A549 (cell line): ENCODE measurements around the gene P2RX6. TPM values are rescaled to one million over a fixed set of nuclear protein-coding genes. Genes with fewer than 3 reads are reported as not detected.

Experiments
- ATAC-seq, 2 experiments: fragments of 200-7000 bp in 1 of 2; fragments of >200 bp in 1 of 2; cut with Nextera tagmentation in 1 of 2; cut with Tn5 transposase in 1 of 2; 3 replicates each; pipeline versions ENCODE4 v1.8.0 to v1.9.1; 2018 to 2020; ENCODE audit warnings: mild to moderate bottlenecking in 1 of 2, moderate library complexity in 1 of 2
- CTCF ChIA-PET: fragments of 300-600 bp; sonication (Branson Sonifier 250); formaldehyde crosslinking; extraction: SDS; loops from one replicate; lab custom pipeline; 2021; ENCODE audit warnings: antibody characterized with exemption, inconsistent platforms; lab: Yijun Ruan, JAX
- POLR2A ChIA-PET: fragments of 350-600 bp; formaldehyde crosslinking; extraction: SDS; loops from one replicate; lab custom pipeline; 2021; ENCODE audit warnings: antibody characterized with exemption, inconsistent platforms; lab: Yijun Ruan, JAX
- DNase-seq, 2 experiments: peaks; one replicate each; pipeline versions ENCODE4 v3.0.0 to v3.0.0-alpha.2; 2011 to 2016; ENCODE audit warnings: low read depth in 1 of 2, low spot score in 1 of 2
- FAIRE-seq: peaks from 2 replicates; lab custom pipeline; 2011; peaks lifted over from hg19 to GRCh38; lab: Jason Lieb, UNC
- H3K27ac ChIP-seq, 2 experiments: fragments of >200 bp; sonication (Bioruptor Twin); formaldehyde crosslinking; 3 replicates each; pipeline ENCODE4 v1.5.1; 2016 to 2017
- H3K4me1 ChIP-seq: fragments of >200 bp; sonication (Bioruptor Twin); formaldehyde crosslinking; 3 replicates; pipeline ENCODE4 v1.6.1; 2016
- H3K4me2 ChIP-seq: fragments of >200 bp; sonication (Bioruptor Twin); formaldehyde crosslinking; 3 replicates; pipeline ENCODE4 v1.6.1; 2016
- H3K4me3 ChIP-seq: fragments of >200 bp; sonication (Bioruptor Twin); formaldehyde crosslinking; 3 replicates; pipeline ENCODE4 v1.5.1; 2016
- H3K9me3 ChIP-seq: fragments of >200 bp; sonication (Bioruptor Twin); formaldehyde crosslinking; 3 replicates; pipeline ENCODE4 v1.6.1; 2016
- CBX8 ChIP-seq: fragments of 200-600 bp; sonication (generic); IDR thresholded peaks from 2 replicates; pipeline ENCODE4 v1.6.1; 2016
- CHD2 ChIP-seq: fragments of 150-350 bp; IDR thresholded peaks from 2 replicates; pipeline ENCODE4 v1.6.1; 2014; ENCODE audit warnings: low read length; ENCODE audit not compliant: partially characterized antibody
- ESRRA ChIP-seq: fragments of 150-350 bp; IDR thresholded peaks from 2 replicates; pipeline ENCODE4 v1.6.1; 2014; ENCODE audit warnings: mild to moderate bottlenecking, low read length, borderline replicate concordance
- FOSB ChIP-seq: fragments of 250-450 bp; sonication (Bioruptor Pico); IDR thresholded peaks from 2 replicates; pipeline ENCODE4 v1.5.0; 2020; ENCODE audit warnings: mild to moderate bottlenecking, moderate library complexity
- HOXA7 ChIP-seq: fragments of 250-450 bp; sonication (Bioruptor Pico); IDR thresholded peaks from 2 replicates; pipeline ENCODE4 v1.5.0; 2020; ENCODE audit warnings: mild to moderate bottlenecking, moderate library complexity
- JUN ChIP-seq, 2 experiments: fragments of >200 bp; sonication (Bioruptor Twin); formaldehyde crosslinking; IDR thresholded peaks; 2 replicates in 1 of 2; 3 replicates in 1 of 2; pipeline ENCODE4 v1.6.1; 2016 to 2017
- KDM1A ChIP-seq: fragments of 200-600 bp; sonication (generic); IDR thresholded peaks from 2 replicates; pipeline ENCODE4 v1.6.1; 2016; ENCODE audit warnings: low read depth, mild to moderate bottlenecking
- MAX ChIP-seq: IDR thresholded peaks from 2 replicates; pipeline ENCODE4 v1.6.1; 2012
- MAZ ChIP-seq: fragments of 150-350 bp; IDR thresholded peaks from 2 replicates; pipeline ENCODE4 v1.6.1; 2014; ENCODE audit warnings: antibody characterized with exemption, low read depth, low read length, borderline replicate concordance
- MYC ChIP-seq: IDR thresholded peaks from 2 replicates; pipeline ENCODE4 v1.6.1; 2012; ENCODE audit warnings: mild to moderate bottlenecking, inconsistent platforms, low read length, improper control_type of control experiment, borderline replicate concordance
- NFE2L2 ChIP-seq: fragments of 150-350 bp; conservative IDR thresholded peaks from 2 replicates; pipeline ENCODE4 v1.6.1; 2014; ENCODE audit warnings: low read length
- NPAS2 ChIP-seq: fragments of 250-450 bp; sonication (Bioruptor Pico); IDR thresholded peaks from 2 replicates; pipeline ENCODE4 v1.8.0; 2022; ENCODE audit warnings: mild to moderate bottlenecking, moderate library complexity, borderline replicate concordance
- PBX3 ChIP-seq: IDR thresholded peaks from 2 replicates; pipeline ENCODE4 v1.6.1; 2012
- PHF8 ChIP-seq: fragments of 200-600 bp; sonication (generic); IDR thresholded peaks from 2 replicates; pipeline ENCODE4 v1.6.1; 2016; ENCODE audit warnings: low read depth, mild to moderate bottlenecking, antibody characterized with exemption, moderate library complexity, borderline replicate concordance
- RARB ChIP-seq: fragments of 250-450 bp; sonication (Bioruptor Pico); IDR thresholded peaks from 2 replicates; pipeline ENCODE4 v1.8.0; 2021; ENCODE audit warnings: mild to moderate bottlenecking, moderate library complexity
- SMC3 ChIP-seq: fragments of >200 bp; sonication (Bioruptor Twin); formaldehyde crosslinking; IDR thresholded peaks from 3 replicates; pipeline ENCODE4 v1.6.1; 2018; ENCODE audit warnings: inconsistent platforms
- TFCP2L1 ChIP-seq: fragments of 250-450 bp; sonication (Bioruptor Pico); IDR thresholded peaks from 2 replicates; pipeline ENCODE4 v1.5.0; 2021; ENCODE audit warnings: mild to moderate bottlenecking
- TP53 ChIP-seq: fragments of 250-450 bp; sonication (Bioruptor Pico); IDR thresholded peaks from 2 replicates; pipeline ENCODE4 v1.5.0; 2021; ENCODE audit warnings: mild to moderate bottlenecking, moderate library complexity
- USF2 ChIP-seq: fragments of 450-650 bp; IDR thresholded peaks from 2 replicates; pipeline ENCODE4 v1.6.1; 2014; ENCODE audit warnings: antibody characterized with exemption
- ZFP36 ChIP-seq: fragments of 450-650 bp; IDR thresholded peaks from 2 replicates; pipeline ENCODE4 v1.6.1; 2014; ENCODE audit warnings: borderline replicate concordance; ENCODE audit not compliant: partially characterized antibody
- whole genome bisulfite sequencing: methylation state at CpG from one replicate; pipeline ENCODE4 v1.1.6; 2017; ENCODE audit errors: missing lambda C conversion rate; 5-methylcytosine and 5-hydroxymethylcytosine counted together
- polyA plus RNA-seq, 4 experiments: library from polyadenylated mRNA; depleted of rRNA in 3 of 4; stranded (reverse); fragments of >200 nt; fragmentation: RNase III in 1 of 4; extraction: RNeasy Plus Mini Kit Qiagen cat#74134 plus additional on column Dnase treatment in 1 of 4; gene quantifications; 2 replicates in 3 of 4; 3 replicates in 1 of 4; pipeline ENCODE4 v1.2.3, GENCODE V29; 2011 to 2017
- TF ChIP-seq, protein P1 (sequence below): fragments of 200-600 bp; sonication (generic); IDR thresholded peaks from 2 replicates; pipeline ENCODE4 v1.6.1; 2016; ENCODE audit warnings: antibody characterized with exemption, mild to moderate bottlenecking, moderate library complexity
- TF ChIP-seq, protein P2 (sequence below): fragments of >200 bp; sonication (Bioruptor Twin); formaldehyde crosslinking; IDR thresholded peaks from 2 replicates; pipeline ENCODE4 v1.6.1; 2016

The P2RX6 gene
- polyA plus RNA-seq, 2 of the 4 experiments (the other 2 are of a cell fraction): 0.67 to 0.92 TPM

- ChIA-PET POLR2A (no interaction called here), CTCF (interaction anchor here (1.2 to 1.5 kb wide), 2 partner anchors 26 to 30 kb away, joined by 3 to 4 read pairs; no protein-coding TSS in a partner anchor)
- Histone ChIP-seq H3K4me1 (peaks cover 3% of the 10 kb centered on the region; the same call in 1 of the 3 replicates), H3K4me2 (no peak overlapping the region), H3K4me3 (no peak overlapping the region), H3K9me3 (no peaks in the 10 kb centered on the region), H3K27ac (no peak overlapping the region)
- ATAC-seq (no peak), FAIRE-seq (no peak), DNase-seq (no peak)
- TF ChIP-seq MAZ: no peak
- no peak for TF ChIP-seq SMC3
- TF ChIP-seq MAX: no peak
- TF ChIP-seq HOXA7 (CRISPR knock-in tag): no peak
- no peak for TF ChIP-seq RARB (CRISPR knock-in tag)
- no peak for TF ChIP-seq FOSB (CRISPR knock-in tag)
- no peak for TF ChIP-seq PHF8
- TF ChIP-seq ESRRA: no peak
- TF ChIP-seq NPAS2: no peak
- TF ChIP-seq NFE2L2: no peak
- TF ChIP-seq ZFP36: no peak
- TF ChIP-seq JUN (IDR thresholded peaks at IDR 0.05): no peak
- WGBS: 83% methylated on average over 3 of the region's 3 CpGs
Measured at GRCh38 chr22:21073023-21073422, 58.1 kb downstream of the P2RX6 start.

DNA sequence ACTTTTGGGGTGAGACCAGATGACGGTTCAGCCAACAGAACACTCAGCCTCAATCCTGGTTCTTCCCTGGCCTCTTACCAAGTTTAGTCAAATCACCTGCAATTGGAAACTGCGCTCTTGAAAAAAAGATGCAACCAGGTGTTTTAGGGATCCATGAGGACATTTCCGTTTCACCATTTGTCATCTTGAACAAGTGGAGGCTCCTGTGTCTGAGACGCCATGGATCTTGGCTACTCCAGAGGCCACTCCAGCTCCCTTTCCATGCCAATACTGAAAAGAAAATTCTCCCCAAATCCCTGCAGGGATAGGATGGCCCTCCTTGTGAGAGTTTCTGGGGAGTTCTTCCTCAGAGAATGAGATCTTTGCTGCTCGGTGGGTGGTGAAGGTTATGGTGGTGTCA, 58.5 kb downstream of the P2RX6 start:
- CTCF ChIA-PET: interaction anchor here (1.2 to 1.5 kb wide), 2 partner anchors 26 to 30 kb away, joined by 3 to 4 read pairs; no protein-coding TSS in a partner anchor
- POLR2A ChIA-PET: interaction anchor here (1.1 kb wide), 1 partner anchor 91 kb away, joined by 4 read pairs; the partner anchor contains the start of gene LZTR1
- DNase-seq: no peak
- WGBS: 93% methylated on average over 5 of the region's 5 CpGs
- TF ChIP-seq, protein P1, sequence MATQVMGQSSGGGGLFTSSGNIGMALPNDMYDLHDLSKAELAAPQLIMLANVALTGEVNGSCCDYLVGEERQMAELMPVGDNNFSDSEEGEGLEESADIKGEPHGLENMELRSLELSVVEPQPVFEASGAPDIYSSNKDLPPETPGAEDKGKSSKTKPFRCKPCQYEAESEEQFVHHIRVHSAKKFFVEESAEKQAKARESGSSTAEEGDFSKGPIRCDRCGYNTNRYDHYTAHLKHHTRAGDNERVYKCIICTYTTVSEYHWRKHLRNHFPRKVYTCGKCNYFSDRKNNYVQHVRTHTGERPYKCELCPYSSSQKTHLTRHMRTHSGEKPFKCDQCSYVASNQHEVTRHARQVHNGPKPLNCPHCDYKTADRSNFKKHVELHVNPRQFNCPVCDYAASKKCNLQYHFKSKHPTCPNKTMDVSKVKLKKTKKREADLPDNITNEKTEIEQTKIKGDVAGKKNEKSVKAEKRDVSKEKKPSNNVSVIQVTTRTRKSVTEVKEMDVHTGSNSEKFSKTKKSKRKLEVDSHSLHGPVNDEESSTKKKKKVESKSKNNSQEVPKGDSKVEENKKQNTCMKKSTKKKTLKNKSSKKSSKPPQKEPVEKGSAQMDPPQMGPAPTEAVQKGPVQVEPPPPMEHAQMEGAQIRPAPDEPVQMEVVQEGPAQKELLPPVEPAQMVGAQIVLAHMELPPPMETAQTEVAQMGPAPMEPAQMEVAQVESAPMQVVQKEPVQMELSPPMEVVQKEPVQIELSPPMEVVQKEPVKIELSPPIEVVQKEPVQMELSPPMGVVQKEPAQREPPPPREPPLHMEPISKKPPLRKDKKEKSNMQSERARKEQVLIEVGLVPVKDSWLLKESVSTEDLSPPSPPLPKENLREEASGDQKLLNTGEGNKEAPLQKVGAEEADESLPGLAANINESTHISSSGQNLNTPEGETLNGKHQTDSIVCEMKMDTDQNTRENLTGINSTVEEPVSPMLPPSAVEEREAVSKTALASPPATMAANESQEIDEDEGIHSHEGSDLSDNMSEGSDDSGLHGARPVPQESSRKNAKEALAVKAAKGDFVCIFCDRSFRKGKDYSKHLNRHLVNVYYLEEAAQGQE: no peak
- TF ChIP-seq MYC: no peak
- no peak for TF ChIP-seq CBX8
- no peak for TF ChIP-seq PHF8
- TF ChIP-seq JUN (IDR thresholded peaks at IDR 0.05): no peak
- TF ChIP-seq, protein P2, sequence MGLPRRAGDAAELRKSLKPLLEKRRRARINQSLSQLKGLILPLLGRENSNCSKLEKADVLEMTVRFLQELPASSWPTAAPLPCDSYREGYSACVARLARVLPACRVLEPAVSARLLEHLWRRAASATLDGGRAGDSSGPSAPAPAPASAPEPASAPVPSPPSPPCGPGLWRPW: no peak
- TF ChIP-seq TP53 (CRISPR knock-in tag): no peak
- no peak for TF ChIP-seq USF2
- no peak for TF ChIP-seq KDM1A
- TF ChIP-seq ESRRA: no peak
- TF ChIP-seq CHD2: no peak
- TF ChIP-seq PBX3: no peak
- TF ChIP-seq NPAS2: no peak
- no peak for TF ChIP-seq TFCP2L1
- no peak for TF ChIP-seq FOSB (CRISPR knock-in tag)
- Histone ChIP-seq H3K4me3 (no peak overlapping the region), H3K9me3 (no peaks in the 10 kb centered on the region), H3K27ac (no peak overlapping the region), H3K4me2 (no peak overlapping the region), H3K4me1 (peaks cover 3% of the 10 kb centered on the region; the same call in 1 of the 3 replicates)
- no peak for ATAC-seq
- no peak for FAIRE-seq
